Stimulated activated CD8-positive, alpha-beta memory T cell treated with anti-CD3 and anti-CD28 coated beads, Interleukin-4, amount 100 ng/mL, for 48 hours (primary cell): ENCODE measurements around the gene XDH.

Experiments used
- DNase-seq: peaks from one replicate; pipeline ENCODE4 v3.0.0-alpha.2; 2020

XDH gene

GRCh38 chr2:31401580-31401979 is 13.0 kb downstream of the XDH start:
- no peak for DNase-seq

- no peak for DNase-seq
Measured at GRCh38 chr2:31398881-31399280, 15.7 kb downstream of the XDH start.

- no peak for DNase-seq
Measured at GRCh38 chr2:31397094-31397493, 17.4 kb downstream of the XDH start.

DNA sequence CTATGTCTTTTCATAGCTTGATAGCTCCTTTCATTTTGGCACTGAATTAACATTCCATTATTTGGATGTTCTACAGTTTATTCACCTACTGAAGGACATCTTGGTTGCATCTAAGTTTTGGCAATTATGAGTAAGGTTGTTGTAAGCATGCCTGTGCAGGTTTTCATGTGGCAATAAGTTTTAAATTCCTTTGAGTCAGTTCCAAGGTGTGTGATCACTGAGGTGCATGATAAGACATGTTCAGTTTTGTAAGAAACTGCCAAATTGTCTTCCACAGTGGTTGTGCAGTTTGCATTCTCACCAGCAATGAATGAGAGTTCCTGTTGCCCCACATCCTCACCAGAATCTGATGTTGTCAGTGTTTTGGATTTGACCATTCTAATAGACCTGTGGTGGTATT is 24.2 kb downstream of the XDH start:
- no peak for DNase-seq

GRCh38 chr2:31388736-31389135 is 25.8 kb downstream of the XDH start:
- DNase-seq: no peak

- no peak for DNase-seq
Measured at GRCh38 chr2:31387850-31388249, 26.7 kb downstream of the XDH start.

DNA sequence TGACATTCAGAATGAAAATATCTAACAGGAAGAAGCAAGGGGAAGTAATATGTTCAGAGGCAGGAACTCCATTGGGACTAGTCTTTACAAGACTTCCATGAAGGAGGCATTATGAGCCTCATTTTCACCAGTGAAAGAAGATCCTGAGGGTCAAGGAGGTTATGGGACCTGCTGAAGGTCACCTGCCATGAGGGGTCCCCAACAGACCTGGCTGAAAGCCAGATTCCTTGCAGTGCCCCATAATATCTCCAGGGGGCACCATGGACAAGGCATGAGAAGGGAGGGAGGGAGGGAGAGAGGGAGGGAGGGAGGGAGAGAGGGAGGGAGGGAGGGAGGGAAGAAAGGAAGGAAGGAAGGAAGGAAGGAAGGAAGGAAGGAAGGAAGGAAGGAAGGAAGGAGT is 27.9 kb downstream of the XDH start:
- no peak for DNase-seq

GRCh38 chr2:31386172-31386571 is 28.4 kb downstream of the XDH start:
- DNase-seq: no peak

- DNase-seq: no peak
Measured at GRCh38 chr2:31384771-31385276, 29.7 kb downstream of the XDH start.

DNA sequence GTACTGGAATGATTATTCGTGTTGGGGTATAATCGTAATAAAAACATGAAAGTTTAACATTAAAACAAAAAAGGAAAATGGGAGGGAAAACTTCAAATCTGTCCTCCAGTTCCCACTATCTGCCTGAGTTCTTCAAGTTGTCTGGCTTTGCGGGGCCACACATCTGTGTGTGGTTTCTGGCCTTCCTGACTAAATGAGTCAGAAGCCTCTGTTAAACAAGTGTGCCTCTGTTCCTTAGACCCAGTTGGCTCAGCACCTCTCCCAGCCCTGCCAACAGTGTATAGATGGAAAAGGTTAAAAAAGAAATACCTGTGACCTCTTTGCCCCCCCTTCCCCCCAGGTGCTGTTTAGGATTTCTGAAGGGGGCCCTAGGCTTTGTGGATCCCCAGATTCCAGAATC is 30.2 kb downstream of the XDH start:
- DNase-seq: no peak

DNA sequence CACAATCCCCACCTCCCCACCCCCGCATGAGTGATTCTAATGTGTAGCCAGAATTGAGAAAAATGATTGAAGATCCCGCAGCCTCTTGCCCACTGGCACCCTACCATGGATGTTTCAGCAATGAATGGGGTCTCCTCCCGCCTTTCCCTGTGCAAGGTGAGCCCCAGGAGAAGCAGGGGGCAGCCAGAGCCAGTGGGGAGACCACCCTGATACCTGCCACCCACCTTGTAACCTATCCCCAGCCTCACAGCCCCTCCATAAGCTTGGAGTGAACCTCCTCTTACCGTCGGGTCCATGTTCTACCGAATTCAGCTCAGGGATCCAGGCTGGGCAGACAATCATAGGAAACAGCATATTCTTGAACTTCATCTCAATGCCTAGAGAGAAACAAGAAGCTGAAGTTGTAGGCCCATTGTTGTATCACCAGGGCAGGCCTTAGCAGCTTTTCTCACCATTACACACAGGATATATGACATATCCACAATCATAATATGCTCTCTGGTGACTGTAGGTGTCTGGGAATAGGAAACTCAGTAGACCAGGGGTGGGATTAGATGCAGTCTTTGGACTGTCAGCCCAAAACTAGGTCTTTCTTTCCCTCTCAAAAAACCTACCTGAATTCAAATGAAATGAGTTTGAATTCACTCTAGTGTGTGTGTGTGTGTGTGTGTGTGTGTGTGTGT is 30.9 kb downstream of the XDH start:
- no peak for DNase-seq

- DNase-seq: no peak
Measured at GRCh38 chr2:31382452-31383120, 32.0 kb downstream of the XDH start.

DNA sequence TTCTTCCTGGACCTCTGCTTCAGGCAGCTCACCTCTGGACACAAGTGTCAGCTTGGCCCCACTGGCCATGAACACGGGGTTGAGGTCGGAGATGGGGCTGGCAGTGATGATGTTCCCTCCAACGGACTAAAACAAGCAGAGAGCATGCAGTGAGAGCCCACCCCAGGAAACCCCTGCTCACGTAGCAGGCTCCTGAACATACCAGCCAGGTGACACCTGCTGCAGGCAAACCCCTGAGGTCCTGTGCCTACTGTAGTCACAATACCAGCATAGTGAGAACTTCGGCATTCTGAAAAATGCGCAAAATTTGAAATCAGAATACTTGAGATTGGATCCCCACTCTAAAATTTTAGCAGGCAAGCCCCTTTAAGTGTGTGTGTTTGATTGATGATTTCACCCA is 32.9 kb downstream of the XDH start:
- DNase-seq: no peak

DNA sequence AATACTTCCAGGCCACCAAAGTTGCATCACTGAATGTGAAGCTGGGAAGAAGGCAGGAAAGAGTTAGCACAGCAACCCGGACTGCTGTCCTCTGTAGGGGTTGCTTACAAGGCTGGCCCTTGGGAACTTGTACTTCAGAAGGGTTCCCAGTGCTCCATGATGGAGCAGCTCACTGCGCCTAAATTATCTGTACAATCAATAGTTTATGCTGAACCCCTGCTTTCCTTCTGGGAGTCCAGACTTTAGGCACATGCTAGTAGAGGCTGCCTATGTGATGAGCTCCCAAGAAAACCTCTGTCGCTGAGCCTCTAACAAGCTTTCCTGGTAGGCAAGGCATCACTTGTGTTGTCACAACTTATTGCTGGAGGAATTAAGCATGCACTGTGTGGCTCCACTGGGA is 34.3 kb downstream of the XDH start:
- no peak for DNase-seq

GRCh38 chr2:31379747-31380146 is 34.8 kb downstream of the XDH start:
- no peak for DNase-seq

- no peak for DNase-seq
Measured at GRCh38 chr2:31378791-31379501, 35.6 kb downstream of the XDH start.

- DNase-seq: no peak
Measured at GRCh38 chr2:31378389-31378788, 36.2 kb downstream of the XDH start.

DNA sequence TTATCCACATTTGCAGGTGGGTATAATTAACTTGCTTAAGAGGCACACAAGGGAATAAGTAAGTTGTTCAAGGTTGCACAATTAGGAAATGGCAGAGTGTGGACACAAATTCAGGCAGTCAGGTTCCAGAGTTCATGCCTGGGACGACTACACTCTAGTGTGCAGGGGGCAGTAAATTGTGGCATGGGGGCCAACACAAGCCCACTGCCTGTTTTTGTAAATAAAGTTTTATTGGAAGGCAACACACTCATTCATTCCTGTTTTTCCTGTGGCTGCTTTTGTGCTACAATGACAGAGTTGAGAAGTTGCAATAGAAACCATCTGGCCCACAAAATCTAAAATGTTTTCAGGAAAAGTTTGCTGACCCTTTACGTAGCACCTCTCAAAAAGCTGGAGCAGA is 41.4 kb downstream of the XDH start:
- DNase-seq: no peak

DNA sequence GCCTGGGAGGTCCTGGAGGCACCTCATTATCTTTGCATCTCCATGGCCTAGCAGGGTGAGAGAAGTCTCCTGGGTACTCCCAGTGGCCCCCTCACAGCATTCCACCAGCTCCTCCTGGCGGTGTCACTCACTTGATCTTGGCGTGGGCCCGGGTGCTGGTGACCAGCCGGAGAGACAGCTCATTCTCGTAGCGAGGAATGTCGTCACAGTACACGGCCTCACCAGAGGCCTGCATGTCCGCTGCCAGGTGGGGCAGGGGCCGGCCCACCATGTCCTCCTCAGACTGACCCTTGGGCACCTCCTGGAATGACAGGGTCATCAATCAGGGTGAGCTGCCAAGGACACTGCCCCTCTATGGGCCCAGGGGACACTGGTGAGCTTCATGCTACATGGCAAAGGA is 42.4 kb downstream of the XDH start:
- no peak for DNase-seq

DNA sequence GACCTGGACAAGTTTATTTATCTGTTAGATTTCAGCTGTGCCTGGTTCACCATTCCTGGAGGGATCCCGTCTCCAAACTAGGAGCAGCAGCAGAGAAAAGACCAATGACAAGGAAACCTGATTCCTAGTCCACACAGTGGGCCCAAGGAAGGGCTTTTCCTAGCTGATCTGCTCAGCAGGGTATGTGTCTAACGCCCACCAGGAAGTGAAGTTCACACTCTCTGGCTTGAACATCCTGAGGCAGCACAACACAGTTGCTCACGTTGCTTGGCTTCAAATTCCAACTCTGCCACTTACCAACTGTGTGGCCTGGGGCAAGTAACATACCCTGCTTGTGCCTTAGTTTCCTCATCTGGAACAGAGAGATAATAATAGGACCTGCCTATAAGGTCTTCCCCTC is 42.9 kb downstream of the XDH start:
- no peak for DNase-seq

DNA sequence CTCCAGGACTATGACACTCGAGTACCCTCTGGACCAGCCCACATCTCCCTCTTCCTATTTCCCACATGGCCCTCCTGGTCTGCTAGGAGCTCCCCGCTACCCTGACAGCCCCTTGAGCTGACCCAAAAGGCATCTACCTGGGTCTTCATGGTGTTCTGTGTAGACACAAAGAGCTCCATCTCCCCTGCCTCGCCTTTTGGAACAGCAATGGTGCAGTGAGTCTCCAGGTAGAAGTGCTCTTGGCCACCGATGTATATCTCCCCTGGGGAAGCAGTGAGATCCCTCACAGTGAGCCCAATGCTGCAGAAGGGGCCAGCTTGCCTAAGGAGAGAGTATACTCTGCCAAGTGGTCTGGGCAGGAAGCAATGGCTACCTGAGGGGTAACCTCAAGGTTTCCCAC is 47.8 kb downstream of the XDH start:
- no peak for DNase-seq

DNA sequence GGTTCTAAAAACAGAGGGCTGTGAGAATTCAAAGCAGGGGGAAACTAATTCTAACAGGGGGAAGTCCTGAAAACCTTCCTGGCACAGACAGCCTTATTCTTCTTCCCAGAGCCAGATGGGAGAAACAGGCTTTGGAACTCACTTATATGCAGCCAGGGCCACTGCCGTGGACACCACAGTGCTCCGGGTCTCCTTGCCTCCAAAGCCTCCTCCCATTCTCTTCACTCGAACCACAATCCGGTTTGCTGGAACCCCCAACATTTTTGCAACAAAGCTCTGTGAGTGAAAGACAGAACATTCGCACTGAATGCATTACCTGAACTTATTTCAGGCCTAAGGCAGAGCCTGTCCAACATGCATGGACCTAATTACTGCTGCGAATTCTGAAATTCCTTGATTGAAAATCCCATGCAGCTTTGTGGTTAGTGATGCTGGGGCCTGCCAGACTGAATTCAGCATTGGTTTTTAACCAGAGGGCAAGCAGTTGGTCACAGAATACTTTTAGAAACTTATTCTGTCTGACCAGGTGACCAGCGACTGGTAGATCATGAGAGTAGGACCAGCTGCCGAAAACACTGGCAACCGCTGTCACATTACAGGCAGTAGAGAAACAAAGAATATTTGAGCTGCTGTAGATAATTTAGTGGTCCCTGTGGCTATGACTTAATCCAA is 48.6 kb downstream of the XDH start:
- no peak for DNase-seq

DNA sequence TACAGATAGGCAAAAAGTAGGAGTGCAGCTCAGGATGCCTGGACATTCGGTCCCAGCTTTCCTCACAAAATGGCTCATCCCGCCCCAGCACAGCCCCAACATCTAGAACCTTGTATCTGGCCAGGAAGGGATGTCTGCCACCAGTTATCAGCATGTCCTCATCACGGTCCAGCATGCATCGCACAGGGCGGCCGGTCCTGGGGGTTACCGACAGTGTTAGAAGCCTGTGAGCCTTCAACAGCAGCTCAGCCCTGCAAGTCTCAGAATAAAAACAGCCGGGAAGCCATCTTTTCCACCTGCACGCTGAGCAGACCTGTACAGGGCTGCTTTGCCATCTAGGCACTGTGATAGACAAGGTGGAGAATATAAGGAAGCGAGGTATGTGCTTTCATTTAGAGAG is 49.2 kb downstream of the XDH start:
- DNase-seq: no peak
